Ammon's horn (tissue), 1 donor: ENCODE results near the gene MRPS5.

Experiments
- DNase-seq: peaks from one replicate; pipeline ENCODE4 v3.0.0-alpha.2; 2016; ENCODE audit warnings: low spot score

MRPS5 gene

GRCh38 chr2:95060446-95061118 lies 61.0 kb downstream of the MRPS5 start:
- DNase-seq = peak; percentile 85

GRCh38 chr2:95059656-95060370 lies 61.8 kb downstream of the MRPS5 start:
- DNase-seq = no peak

GRCh38 chr2:95058989-95059641 lies 62.5 kb downstream of the MRPS5 start:
- DNase-seq = no peak

GRCh38 chr2:95058466-95058988 lies 63.1 kb downstream of the MRPS5 start:
- no peak for DNase-seq

GRCh38 chr2:95057535-95058370 lies 63.9 kb downstream of the MRPS5 start:
- DNase-seq = peak; percentile 93

GRCh38 chr2:95056461-95057459 lies 64.8 kb downstream of the MRPS5 start:
- DNase-seq = peak; percentile 69

- no peak for DNase-seq
Observed at GRCh38 chr2:95056044-95056443, 65.6 kb downstream of the MRPS5 start.

GRCh38 chr2:95055262-95055661 lies 66.3 kb downstream of the MRPS5 start:
- no peak for DNase-seq

GRCh38 chr2:95054016-95054415 lies 67.6 kb downstream of the MRPS5 start:
- no peak for DNase-seq

GRCh38 chr2:95053543-95053942 lies 68.1 kb downstream of the MRPS5 start:
- no peak for DNase-seq

GRCh38 chr2:95052804-95053479 lies 68.7 kb downstream of the MRPS5 start:
- no peak for DNase-seq

GRCh38 chr2:95052307-95052706 lies 69.3 kb downstream of the MRPS5 start:
- no peak for DNase-seq

- DNase-seq = no peak
Observed at GRCh38 chr2:95051626-95052025, 70.0 kb downstream of the MRPS5 start.

- no peak for DNase-seq
Observed at GRCh38 chr2:95050385-95051300, 71.0 kb downstream of the MRPS5 start.

GRCh38 chr2:95049961-95050360 lies 71.6 kb downstream of the MRPS5 start:
- DNase-seq = no peak

- DNase-seq = no peak
Observed at GRCh38 chr2:95049683-95049955, 72.0 kb downstream of the MRPS5 start.

GRCh38 chr2:95048825-95049682 lies 72.6 kb downstream of the MRPS5 start:
- no peak for DNase-seq
